ENCODE results near the gene CACYBP.

CACYBP gene, protein sequence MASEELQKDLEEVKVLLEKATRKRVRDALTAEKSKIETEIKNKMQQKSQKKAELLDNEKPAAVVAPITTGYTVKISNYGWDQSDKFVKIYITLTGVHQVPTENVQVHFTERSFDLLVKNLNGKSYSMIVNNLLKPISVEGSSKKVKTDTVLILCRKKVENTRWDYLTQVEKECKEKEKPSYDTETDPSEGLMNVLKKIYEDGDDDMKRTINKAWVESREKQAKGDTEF

DNA sequence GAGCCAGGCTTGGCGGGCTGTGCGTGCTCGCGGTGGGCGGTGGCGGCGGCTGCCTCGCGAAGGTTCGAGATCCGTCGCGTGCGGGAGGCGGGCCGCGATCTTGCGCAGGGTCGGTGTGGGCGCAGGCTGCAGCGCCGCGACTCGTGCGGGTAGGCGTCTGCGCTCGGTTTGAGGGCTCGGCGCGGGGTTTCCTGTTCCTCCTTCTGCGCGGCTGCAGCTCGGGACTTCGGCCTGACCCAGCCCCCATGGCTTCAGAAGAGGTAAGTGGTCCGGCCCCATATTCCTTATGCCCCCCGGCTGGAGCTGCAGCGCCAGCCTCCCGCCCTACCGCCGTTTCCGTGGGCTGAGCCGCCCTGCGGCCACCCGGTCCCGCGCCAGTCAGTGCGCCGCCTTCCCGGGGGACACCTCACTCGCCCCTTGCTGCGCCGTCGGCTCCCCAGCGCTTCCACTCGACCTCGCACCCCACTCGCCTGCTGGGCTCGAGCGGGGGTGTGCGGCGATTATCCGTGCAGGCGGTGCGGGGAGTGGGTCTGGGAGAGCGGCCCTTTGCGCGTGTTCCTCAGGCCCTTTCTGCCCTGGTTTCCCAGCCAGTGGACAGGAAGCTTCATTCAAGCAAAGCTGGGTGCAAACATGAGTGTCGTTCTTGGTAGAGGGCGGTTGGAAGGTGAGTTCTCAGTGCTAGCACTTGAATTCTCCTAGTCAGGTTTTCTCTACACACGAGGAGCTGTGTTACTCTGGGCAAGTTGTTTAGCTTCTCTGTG lies at the start of gene CACYBP:
TSS of gene CACYBP (plus strand) at position 12 of the 761 bp plus-strand sequence. CDS start at position 246, 234 bp downstream.
- DNase-seq = peak; percentile 74

DNA sequence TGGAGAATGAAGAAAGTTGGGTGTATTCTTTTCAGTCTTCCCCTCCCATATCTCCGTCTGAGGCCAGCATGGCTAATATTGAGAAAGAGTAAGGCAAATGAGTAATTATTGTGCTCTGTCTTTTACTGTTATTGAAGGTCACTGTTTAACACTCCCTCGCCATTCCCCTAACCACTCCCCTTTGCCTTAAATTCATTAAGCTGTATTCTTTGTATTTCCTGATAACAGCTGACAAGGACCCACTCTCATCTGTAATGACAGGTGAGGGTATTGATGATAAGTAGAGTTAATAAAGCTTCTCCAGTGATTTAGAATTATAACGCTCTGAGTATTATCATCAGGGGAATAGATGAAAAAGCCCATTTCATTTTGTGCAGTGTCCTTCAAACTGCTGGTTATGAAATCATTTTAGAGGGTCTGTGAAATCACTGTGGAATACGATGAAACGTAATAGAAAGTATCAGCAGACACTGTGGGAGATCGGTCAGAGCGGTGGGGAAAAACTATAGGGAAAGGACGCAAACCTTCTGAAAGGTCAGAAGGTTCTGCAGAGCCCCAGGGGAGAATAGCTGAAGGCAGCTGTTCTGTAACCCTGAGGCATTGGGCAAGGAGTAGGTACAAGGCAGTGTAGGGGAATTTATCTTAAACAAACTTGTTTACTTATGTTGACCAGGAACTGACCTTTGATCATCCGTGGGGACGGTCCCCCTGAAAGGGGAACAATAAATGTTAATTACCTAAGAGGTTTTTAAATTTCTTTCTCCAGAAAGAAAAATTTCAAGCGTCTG lies 46.3 kb upstream of the CACYBP start:
- no peak for DNase-seq

DNA sequence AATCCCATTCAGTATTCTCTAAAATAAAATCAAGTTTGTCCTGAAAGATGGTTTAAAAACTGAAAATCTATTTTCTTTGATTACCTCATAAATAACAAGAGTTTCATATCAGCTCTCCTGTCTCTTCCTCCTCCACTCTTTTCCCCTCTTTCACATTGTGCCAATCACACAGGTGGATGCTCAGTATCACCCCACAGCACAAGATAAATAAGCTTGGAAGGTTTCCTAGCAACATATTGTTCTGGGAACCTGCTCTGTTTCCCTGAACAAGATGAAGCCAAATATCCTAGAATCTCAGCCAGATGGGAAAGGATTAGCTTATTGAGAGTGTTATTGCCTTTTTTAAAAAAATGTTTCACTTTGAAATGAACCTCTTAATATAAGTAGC lies 45.7 kb upstream of the CACYBP start:
- peak; percentile 68 for DNase-seq

DNA sequence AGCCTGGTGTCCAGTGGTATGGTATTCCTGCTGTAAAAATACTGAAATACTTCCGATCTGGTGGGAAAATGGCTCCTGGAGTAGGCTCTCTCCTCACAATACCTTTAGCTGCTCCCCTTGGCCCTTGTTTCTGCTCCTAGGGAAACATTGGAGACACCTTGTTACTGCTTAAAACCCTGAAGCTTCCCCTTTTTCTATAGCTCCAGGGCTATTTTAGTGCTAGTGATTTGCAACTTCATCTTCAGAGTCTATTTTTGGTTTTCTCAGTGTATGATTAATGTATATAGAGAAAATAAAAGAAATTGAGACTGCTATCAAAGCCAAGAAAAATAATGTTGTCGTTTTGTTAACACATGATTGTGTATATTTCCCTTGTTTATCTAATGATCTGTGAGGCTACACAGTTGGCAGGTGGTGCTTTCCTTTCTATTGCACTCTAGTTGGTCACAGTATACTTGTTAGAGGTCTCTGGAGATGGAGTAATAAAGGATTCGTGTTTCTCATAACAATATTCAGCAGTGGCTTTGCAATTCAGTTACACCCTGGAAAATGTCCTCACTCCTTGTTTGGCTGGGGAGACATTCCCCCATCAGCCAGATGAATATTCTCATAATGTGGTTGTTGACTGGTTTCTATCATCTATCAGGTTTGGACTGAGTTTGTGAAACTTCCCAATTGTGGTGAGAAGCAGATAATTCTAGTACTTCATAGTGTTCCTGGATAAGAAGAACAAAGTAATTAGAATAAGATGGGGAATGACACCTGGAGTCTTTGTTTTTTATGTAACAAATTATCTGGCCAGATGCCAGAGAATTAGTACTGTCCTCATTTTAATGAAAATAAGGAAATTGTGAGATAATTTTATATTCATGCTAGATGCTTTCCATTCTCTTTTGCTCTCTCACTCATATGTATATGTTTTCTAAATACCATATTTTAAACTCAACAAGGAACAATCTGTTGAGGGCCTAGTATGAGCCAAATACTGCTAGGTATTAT lies 44.8 kb upstream of the CACYBP start:
- DNase-seq = no peak

DNA sequence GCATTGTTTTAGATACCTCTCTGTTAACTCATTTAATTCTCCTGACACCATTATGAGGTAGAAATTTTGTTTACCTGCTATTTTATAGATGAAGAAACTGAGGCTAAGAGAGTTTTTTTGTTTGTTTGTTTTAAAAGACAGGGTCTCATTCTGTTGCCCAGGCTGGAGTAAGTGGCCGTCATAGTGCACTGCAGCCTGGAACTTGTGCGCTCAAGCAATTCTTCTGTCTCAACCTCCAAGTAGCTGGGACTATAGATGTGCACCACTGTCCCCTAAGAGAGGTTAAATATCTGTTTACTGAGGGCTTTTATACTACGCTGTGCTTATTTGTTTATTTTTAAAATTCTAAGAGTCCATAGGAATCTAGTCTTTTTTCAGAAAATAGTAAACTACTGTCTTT lies 43.7 kb upstream of the CACYBP start:
- DNase-seq = no peak

DNA sequence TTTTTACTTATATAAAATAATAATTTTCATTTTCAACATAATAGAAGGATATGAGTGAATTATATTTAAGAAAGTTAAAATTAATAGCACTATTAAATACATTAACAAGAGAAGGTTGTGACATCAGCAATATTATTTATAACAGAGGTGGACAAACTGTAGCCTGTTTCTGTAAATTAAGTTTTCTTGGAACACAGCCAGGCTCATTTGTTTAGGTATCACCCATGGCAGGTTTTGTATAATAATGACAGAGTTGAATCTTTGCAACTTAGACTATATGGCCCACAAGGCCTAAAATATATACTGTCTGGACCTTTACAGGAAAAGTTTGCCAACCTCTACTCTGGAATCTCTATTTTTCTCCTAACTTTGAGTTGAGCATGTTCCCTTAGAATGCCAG lies 42.8 kb upstream of the CACYBP start:
- DNase-seq = no peak

DNA sequence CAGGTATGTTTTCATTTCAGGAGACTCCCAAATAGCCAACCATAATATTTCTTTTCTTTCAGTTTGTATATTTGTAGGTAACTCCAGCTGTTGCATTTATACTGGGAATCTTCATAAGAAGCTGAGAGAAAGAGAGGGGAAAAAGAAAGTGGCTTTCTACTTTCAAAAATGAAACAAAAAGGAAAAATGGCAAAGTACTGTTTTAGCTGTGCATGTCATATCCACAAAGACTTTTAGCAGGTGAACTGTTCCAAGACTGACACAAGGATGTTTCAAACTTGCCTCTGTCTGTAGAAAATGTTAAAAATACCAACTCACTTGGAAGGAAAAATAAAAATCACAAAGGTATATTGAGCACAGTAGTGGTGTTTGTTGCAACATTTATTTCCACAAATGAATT lies 41.9 kb upstream of the CACYBP start:
- no peak for DNase-seq

DNA sequence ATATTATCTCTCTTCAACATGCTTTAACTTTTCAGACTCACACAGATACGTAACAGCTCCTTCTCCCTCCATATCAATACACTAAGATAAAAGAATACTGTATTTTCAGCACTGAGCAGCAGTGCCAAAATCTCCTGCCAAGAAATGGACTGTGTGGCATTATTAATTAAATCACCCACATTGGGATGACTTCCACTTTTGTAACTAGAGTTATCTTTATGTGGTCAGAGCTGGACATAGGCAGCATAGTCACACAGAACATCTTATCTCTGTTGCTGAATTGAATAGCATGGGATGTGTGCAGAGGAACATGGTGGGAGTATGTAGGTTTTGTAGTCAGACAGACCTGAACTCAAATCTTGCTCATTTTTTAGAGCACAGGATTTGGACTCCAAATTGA lies 41.4 kb upstream of the CACYBP start:
- DNase-seq = no peak

DNA sequence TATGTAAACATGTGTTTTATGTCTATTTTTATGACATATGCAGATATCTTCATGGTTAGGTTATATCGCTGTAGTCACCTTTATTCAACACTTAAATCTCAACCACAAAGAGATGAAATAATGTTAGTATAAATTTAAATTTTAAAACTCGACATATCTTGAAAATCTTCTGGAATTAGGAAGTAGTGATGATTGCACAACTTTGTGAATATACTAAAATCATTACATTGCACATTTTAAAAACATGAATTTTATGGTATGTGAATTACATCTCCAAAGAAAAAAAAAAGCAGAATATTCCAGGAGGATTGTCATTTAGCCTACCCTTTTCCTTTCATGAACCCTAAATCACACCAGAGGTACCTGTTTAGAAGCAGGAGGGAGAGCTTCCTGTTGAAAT lies 39.4 kb upstream of the CACYBP start:
- DNase-seq = no peak

DNA sequence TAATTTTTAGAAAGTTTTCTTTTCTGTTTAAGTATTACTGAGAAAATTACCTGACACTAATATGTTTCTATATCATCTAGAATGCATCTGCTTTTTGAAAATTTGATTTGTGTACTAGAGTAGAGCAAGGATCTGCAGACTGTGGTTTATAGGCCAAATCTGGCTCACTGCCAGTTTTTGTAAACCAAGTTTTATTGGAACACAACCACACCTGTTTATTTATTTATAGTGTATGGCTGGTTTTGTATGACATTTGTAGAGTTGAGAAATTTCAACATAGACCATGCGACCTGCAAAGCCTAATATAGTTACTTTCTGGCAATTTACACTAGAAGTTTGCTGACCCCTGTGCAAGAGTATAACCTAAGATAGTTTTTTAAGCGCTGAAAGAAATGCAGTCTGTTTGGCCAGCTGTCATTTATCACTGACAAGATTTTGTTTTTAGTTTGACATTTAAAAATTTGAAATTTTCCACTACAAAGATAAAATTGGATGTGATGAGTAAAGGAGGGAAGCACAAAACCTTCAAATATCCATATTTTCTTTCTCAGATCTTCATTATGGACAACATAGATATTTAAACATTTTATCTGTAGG lies 36.1 kb upstream of the CACYBP start:
- peak; percentile 66 for DNase-seq

DNA sequence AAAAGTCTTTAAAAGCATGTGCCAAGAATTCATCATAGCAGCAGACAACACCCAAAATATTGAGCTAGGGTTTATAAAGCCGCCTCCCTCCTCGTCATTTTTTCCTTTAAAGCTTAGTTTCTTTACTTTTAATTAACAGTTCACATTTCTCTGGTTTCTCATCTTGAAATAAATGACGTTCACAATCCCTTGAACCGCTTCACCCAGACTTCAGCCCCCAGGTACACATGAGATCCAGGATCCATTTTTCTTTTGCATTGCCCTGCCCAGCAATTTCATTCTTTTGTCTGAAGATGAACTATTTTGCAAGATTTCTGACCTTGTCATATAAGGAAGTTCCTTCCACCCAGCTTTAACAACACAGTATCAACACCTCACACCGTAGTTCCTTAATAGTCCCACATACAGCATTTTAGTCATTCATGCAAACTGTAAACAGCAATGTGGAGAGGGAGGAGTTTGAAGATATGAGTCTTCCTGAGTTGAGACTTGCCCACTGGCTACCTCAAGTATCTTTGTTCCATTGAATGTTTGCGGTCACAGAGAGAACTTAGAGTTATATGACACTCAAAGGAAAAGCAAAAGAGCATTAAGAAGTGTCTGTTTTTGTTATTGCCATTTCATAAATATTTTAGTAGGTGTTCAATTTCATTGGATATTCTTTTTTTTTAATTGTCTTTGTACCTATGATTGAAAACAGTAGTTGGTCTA lies 35.3 kb upstream of the CACYBP start:
- DNase-seq = no peak

DNA sequence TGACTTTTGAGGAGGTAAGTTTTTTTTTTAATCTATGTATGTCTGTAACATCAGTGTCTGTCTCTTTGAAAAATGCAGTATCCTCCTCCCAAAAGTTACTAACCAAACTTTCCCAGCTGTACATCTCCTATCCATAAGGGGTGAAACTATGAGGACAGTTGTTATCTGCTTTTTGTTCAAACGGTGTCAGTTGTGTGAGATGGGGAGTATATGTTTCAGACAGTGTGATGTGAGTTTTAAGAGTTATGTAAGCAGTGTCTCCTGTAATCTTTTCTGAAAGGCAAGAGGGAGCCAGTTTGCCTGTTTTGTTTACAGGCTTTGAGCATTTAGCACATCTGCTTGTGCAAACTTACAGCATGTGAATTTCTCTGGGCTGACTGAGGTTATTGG lies 34.8 kb upstream of the CACYBP start:
- peak; percentile 20 for DNase-seq

DNA sequence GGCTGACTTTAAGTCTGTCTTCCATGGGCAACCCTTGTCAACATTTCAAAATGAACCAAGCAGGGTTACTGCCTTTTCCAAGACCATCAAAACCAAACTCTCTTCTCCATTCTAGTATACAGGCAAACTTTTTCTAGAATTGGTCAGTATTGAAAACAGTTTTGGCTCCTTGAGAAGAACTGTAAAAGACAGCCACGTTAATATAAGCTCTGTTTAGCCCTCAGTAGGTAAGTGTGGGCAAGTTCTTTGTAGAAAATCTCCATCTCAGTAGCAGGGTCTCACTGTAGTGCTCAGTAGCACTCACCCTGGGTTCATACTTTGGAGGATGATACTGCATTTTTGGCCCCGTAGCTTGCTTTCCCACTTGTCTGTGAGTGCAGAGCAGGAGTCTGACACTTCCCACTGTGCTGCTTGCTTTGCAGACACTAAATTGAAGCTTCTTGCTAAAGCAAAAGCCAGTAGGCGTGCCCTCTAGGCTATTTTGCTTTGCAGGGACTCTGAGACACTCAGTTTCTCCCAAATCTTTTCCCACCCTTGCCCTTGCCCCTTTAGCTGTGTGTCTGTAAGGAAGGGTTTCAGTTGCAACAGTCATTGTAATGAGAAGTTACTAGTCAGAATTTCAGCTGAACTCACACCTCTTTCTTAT lies 34.3 kb upstream of the CACYBP start:
- DNase-seq = no peak

DNA sequence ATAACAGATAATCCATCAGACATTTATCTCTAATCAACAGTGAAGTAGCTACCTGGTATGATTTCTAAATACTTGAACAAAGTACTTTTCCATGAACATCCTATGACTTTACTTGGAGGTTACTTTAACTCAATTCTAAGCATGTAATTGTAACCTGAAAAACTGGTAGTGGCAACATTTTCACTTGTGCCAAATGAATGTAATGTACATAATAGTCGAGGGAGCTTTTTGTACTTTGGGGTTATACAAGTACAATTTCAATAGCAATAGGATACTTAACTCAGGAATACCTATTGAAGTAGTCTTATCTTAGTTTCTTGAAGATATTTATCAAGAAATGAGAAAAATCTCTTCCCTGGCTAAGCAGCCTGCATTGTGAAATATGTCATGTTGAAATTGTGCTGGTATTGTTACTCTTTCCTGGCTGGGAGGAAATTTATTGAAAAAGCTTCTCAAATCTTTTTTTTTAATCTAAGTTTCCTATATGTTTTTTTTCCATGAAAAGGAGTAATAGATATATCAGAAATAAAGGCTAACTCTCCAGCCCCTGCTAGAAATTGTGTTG lies 33.7 kb upstream of the CACYBP start:
- no peak for DNase-seq

DNA sequence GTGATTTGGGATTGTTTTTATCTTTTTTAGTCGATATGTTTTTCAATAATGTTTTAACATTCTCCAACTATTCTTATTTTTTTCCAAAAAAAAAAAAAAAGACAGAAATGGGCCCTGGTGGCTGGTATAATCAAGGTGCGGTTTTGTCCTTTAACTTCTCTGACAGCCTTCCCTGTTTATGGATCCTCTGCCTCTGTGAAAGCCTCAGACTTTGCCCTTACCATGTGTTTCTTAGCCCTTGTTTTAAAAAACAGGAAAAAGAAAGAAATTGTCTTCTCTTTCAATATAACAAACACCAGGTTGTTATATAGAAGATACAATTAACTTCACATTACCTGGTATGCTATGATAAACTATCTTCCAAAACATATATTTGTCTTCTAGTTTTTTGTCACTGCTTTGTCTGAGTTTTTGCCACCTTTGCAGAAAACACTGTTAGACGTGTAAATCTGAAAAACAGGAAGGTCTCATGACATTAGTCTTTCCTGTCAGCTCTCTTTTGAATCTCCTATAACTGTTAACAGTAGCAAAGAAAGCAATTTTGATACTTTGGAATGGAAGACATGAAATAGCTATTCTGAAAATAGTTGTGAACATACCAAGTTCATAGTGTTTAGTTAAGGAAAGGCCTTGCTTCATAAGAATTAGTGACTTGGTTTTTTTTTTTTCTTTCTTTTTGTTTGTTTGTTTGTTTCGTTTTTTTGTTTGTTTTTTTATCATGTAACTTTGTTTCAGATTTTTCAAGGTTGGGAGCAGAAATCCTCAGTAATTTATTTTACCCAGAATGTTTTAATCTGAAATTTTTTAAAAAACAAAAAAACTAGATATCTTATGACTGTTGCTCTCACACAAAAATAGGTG lies 31.7 kb upstream of the CACYBP start:
- no peak for DNase-seq

DNA sequence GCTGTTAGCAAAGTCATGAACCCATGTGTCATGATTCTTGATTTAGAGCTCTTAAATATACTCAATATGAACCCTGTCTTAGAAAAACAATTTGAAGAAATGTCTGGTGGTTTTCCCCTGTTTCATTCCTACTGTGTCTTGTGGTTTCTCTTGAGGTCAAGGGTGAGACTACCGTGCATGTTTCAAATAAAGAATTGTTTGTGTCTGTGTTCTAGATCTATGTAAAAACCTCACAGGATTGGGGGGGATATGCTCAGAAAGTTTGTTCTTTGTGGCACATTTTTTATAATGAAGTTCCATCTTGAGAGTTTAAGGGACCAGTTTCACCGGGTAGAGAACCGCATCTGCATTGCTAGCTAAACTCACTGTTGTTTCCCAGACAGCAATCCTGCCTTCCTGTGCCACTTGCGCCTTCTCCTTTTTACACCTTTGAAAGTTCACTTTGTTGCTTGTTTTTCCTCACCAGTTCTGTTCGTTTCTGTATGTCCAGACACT lies 30.9 kb upstream of the CACYBP start:
- no peak for DNase-seq

DNA sequence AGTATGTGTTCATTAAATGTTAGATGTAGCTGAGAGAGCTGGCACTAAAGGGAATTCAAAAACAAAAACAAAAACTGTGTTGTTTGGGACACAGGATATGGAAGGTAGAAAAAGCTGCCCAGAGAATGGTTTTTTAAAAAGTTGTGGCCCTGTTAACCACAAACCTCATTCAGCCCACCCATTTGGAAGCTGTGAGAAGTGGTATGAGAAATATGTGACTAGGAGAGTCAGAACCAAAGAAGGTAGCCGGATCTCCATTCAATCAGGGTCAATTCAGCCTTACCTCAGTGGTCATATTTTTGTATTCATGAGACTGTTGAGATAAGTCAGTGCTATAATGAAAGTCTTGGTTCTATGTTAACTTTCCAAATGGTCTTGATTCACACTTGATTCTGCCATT lies 29.8 kb upstream of the CACYBP start:
- no peak for DNase-seq

DNA sequence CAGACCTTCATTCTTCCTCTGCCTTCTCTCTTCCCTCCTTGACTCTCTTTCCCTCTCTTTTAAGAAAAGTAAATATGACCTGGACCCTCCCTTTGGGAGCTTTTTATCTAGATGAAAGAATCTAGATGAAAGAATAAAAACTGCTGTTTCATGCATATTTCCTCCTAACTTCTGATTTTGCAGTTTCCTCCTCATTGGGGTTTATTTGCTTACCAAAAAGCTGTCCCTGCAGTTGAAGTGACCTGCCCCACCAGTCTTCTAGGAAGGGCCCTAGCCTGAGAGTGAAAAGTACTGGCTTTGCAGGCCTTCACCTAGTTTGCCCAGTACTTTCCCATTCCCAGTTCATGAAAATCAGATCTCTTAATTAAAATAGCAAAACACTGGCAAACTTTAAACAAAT lies 28.3 kb upstream of the CACYBP start:
- no peak for DNase-seq

DNA sequence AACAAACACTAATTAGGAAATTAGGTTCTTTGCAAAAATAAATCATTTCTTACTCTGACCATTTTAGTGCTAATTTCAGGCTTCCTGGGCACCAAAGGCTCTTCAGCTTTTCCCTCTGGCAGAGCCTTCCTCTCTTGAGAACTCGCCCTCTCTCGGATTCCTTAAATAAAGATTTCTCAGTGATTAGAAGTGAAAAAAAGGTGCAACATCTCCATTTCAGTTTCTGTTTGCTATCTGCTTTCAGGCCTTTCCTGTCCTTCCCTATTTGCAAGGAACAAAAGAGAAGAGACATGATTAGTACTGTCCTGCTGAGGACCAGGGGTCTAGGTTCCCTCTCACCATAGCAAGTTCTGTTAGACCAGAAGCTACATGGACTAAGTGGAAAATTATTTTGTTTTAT lies 27.8 kb upstream of the CACYBP start:
- DNase-seq = no peak

DNA sequence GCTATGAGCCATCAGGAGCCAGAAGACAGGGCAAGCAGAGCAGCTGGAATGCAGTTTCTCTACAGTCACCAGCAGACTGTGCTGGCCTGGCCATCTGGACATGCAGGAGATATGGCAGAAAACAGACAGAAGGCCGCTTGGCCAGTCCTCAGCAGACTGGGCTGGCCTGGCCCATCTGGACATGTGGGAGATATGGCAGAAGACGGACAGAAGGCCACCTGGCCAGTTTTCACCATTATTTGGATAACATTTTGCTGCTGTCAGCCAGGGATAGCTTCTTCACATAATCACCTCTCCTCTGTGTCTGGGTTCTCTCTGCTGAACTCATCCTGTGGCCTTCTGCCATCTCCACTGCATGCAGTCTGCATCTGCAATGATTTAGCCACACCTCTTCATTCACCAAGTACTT lies 25.0 kb upstream of the CACYBP start:
- peak; percentile 60 for DNase-seq
